ENCODE measurements around the gene DPM1. TPM values are rescaled to one million over a fixed set of nuclear protein-coding genes. Genes with fewer than 3 reads are reported as not detected.

Gene DPM1
- total and polyA plus RNA-seq, 2 of the 8 experiments (the other 6 are each of a cell fraction or from before 2014, with no cell fraction given) = 42.3 to 57.0 TPM

DNA sequence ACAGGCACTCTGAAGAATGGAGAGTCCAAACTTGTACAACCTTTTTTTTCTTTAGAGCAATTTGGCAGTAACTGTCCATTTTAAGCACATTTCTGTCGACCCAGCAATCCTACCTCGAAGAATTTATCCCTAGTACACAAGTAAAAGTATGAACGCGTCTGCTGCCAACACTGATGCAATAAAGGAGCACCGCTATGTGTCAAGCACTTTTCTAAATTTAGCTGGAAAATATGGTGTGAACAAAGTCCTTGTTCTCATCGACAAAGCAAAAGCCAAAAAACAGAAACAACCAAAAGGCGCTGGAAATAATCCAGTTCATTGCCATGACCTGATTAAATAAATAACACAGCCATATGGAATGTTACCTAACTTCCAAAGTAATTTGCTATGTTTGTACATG lies 1.1 kb downstream of the DPM1 start:
- WGBS, 2 experiments (ENCODE audit: extremely low coverage in 1 of 2, insufficient coverage in 1 of 2, insufficient read length in 1 of 2, insufficient replicate concordance in 2 of 2, low coverage in 1 of 2, low lambda C conversion rate in 2 of 2, missing lambda C conversion rate in 1 of 2) = 45% methylated on average over 7 of the region's 7 CpGs; no CpG with 5 or more reads in 1 of the 2 experiments
- Histone ChIP-seq H2AFZ (ENCODE audit: low read length) (no peak overlapping the region), H3K27me3 (replicated peaks in 1 of 4; ENCODE audit: control insufficient read depth in 3 of 4, extremely low read depth in 1 of 4, insufficient read depth in 3 of 4, low read length in 3 of 4) (no peaks in the 10 kb centered on the region), H3K9me3 (ENCODE audit: insufficient read depth in 2 of 2, low read depth in 1 of 2, low read length in 1 of 2) (no peaks in the 10 kb centered on the region), H3K14ac (ENCODE audit: insufficient read length) (no peak overlapping the region), H3K23ac (ENCODE audit: insufficient read length) (peak overlapping the region; percentile 32), H2BK120ac (replicated peaks; ENCODE audit: low read depth, low read length) (no peak overlapping the region), H3K23me2 (ENCODE audit: low read depth, low read length) (peaks cover 15% of the 10 kb centered on the region), H3K4ac (replicated peaks; ENCODE audit: insufficient read length, low read depth, low read length) (no peak overlapping the region), H2BK12ac (ENCODE audit: low read depth, low read length) (no peak overlapping the region), H3K4me1 (replicated peaks in 1 of 4; ENCODE audit: control insufficient read depth in 3 of 4, insufficient read depth in 4 of 4, low read length in 3 of 4) (peaks cover 4 to 8% (median 6%) of the 10 kb centered on the region in 4 experiments), H4K20me1 (replicated peaks in 1 of 2; ENCODE audit: control insufficient read depth in 1 of 2, insufficient read depth in 2 of 2, low read length in 2 of 2) (peaks cover 19 to 20% of the 10 kb centered on the region in 2 experiments), H4K91ac (replicated peaks; ENCODE audit: insufficient read length, low read length) (no peak overlapping the region), H3K79me1 (ENCODE audit: low read depth, low read length) (peaks cover 8% of the 10 kb centered on the region; the same call in 1 of the 2 replicates), H2AK5ac (ENCODE audit: low read depth, low read length) (no peak overlapping the region), H2BK20ac (ENCODE audit: low read length) (no peak overlapping the region), H3K18ac (ENCODE audit: extremely low read depth, low read length) (no peak overlapping the region), H3K56ac (replicated peaks; ENCODE audit: insufficient read length, low read depth, low read length) (no peak overlapping the region), H3K79me2 (ENCODE audit: control insufficient read depth in 1 of 2, insufficient read depth in 2 of 2, low read length in 2 of 2) (peaks cover 23 to 81% of the 10 kb centered on the region in 2 experiments), H2BK15ac (ENCODE audit: low read length) (no peak overlapping the region), H3K9ac (replicated peaks in 1 of 4; ENCODE audit: extremely low read depth in 1 of 4, low read depth in 3 of 4, low read length in 3 of 4) (peak overlapping the region in 3 of 4 experiments; percentile 80 to 97 (median 92); a peak in 4 of 7 replicates), H3K4me3 (ENCODE audit: extremely low read depth in 1 of 4, insufficient read depth in 2 of 4, low read depth in 3 of 4, low read length in 4 of 4) (peak overlapping the region; percentile 77 to 99 (median 94)), H2BK5ac (ENCODE audit: low read depth, low read length) (no peak overlapping the region), H3K27ac (ENCODE audit: low read depth, low read length) (no peak overlapping the region), H3K36me3 (ENCODE audit: control insufficient read depth in 2 of 4, insufficient read depth in 4 of 4, low read length in 3 of 4) (peaks cover 3 to 23% (median 6%) of the 10 kb centered on the region in 4 experiments; a peak in 6 of 8 replicates), H4K8ac (ENCODE audit: extremely low read depth, insufficient read depth, low read length) (no peak overlapping the region), H4K5ac (ENCODE audit: insufficient read length, low read depth, low read length) (no peak overlapping the region), H3K4me2 (ENCODE audit: insufficient read depth in 1 of 2, low read depth in 2 of 2, low read length in 2 of 2) (peak overlapping the region; percentile 96 to 98)
- CTCF ChIA-PET (ENCODE audit: partially characterized antibody) = interaction anchor here (0.5 to 2.4 kb wide), 3 partner anchors 14 to 28 kb away, joined by 5 to 6 read pairs (median 5); no protein-coding TSS in a partner anchor
- DNase-seq (ENCODE audit: low read depth in 1 of 2, low spot score in 2 of 2) (no peak), FAIRE-seq (no peak)
- POLR2A ChIA-PET (ENCODE audit: partially characterized antibody) = interaction anchor here (0.9 to 2.7 kb wide), 14 partner anchors 11 to 447 kb away, joined by 3 to 44 read pairs (median 6); partner anchors contain the start of genes ADNP and BCAS4
- TF ChIP-seq TAF7 (optimal IDR thresholded peaks at IDR 0.05; ENCODE audit: borderline replicate concordance, low read depth, low read length) (no peak), MAFK (IDR thresholded peaks at IDR 0.05; ENCODE audit: low read depth, low read length) (no peak), GTF2F1 (IDR thresholded peaks at IDR 0.05; ENCODE audit: borderline replicate concordance, low read depth, low read length) (no peak), KDM1A (IDR thresholded peaks at IDR 0.05; ENCODE audit: borderline replicate concordance, low read length) (no peak), ASH2L (IDR thresholded peaks at IDR 0.05; ENCODE audit: low read length) (no peak), POLR2AphosphoS5 (IDR thresholded peaks at IDR 0.05; ENCODE audit: low read depth, low read length) (no peak), JUND (IDR thresholded peaks at IDR 0.05; ENCODE audit: low read length) (no peak), TBP (IDR thresholded peaks at IDR 0.05; ENCODE audit: low read depth, low read length) (no peak), NANOG (IDR thresholded peaks at IDR 0.05; ENCODE audit: insufficient read depth, low read depth, low read length, poor library complexity, severe bottlenecking) (no peak), EGR1 (IDR thresholded peaks at IDR 0.05; ENCODE audit: borderline replicate concordance, low read depth, low read length) (no peak), SIX5 (IDR thresholded peaks at IDR 0.05; ENCODE audit: low read depth, low read length) (no peak)
- TF ChIP-seq, protein P1, sequence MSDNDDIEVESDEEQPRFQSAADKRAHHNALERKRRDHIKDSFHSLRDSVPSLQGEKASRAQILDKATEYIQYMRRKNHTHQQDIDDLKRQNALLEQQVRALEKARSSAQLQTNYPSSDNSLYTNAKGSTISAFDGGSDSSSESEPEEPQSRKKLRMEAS (IDR thresholded peaks at IDR 0.05) = no peak
- TF ChIP-seq, protein P2, sequence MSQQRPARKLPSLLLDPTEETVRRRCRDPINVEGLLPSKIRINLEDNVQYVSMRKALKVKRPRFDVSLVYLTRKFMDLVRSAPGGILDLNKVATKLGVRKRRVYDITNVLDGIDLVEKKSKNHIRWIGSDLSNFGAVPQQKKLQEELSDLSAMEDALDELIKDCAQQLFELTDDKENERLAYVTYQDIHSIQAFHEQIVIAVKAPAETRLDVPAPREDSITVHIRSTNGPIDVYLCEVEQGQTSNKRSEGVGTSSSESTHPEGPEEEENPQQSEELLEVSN (IDR thresholded peaks at IDR 0.05) = no peak
